NCI-H1930 (cell line): ENCODE results near the gene COL8A1.
"Not testable (repeated sequence)": the region's sequence is repeated elsewhere in the genome, so short reads cannot be mapped to it uniquely, and the experiment has no call there.

Experiments
- DNase-seq, 2 experiments: peaks; one replicate each; lab custom pipeline; 2025; lab: John Stamatoyannopoulos, UW

The COL8A1 gene

DNA sequence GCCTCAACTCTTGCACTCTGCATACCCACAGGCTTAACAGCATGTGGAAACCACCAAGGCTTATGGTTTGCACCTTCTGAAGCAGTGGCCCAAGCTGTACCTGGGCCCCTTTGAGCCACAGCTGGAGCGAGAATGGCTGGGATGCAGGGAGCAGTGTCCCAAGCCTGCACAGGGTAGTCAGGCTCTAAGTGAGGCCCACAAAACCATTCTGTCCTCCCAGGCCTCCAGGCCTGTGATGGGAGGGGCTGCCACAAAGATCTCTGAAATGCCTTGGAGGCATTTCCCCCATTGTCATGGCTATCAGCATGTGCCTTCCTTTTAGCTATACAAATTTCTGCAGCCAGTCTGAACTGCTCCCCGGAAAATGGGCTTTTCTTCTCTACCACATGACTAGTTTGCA is 166.8 kb downstream of the COL8A1 start:
- DNase-seq = no peak

DNA sequence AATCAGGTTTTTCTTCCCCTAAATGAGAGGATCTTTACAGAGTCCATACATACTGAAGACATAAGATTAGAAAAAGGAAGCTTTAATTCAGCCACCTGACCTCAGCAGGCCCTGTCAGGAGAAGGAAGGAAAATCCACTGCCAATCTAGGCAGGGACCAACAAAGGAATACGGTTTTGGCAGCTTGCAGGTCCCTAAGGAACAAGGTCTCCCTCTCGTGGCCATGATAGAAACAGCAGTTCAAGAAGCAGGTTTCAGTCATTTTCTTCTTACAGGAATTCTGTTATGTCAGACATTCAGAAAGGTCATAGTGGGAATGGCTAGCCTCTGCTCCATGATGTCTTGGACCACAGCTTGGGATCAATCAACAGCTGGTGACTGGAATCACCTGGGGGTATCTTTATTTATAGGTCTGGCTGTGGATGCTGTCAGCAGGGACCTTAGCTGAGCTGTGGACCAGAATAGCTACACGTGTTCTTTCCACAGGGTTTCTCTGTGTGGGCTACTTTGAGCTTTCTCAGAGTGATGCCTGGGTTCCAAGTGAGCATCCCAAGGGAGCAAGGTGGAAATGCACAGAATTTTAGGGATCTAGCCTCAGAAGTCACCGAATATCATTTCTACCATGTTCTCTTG is 169.9 kb downstream of the COL8A1 start:
- peak in 1 of 2 experiments; percentile 5 for DNase-seq

DNA sequence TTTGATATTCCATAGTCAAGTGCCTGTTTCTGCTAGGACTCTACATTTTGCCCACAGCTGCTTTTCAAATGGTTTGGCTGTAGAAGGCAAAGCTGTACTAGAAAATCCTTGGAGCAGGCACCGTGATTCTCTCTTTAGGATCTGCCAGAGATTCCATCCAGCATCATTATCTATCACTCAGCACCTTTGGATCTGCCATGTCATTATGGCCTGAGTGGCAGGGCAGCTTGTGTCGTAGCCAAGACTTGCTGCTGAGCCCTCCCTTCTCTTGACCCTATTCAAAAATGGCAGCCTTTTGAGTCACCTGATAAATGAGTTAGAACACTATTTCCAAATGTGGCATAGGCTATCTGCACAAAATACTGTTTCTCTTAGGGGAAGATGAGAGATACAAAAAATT is 171.2 kb downstream of the COL8A1 start:
- no peak for DNase-seq

DNA sequence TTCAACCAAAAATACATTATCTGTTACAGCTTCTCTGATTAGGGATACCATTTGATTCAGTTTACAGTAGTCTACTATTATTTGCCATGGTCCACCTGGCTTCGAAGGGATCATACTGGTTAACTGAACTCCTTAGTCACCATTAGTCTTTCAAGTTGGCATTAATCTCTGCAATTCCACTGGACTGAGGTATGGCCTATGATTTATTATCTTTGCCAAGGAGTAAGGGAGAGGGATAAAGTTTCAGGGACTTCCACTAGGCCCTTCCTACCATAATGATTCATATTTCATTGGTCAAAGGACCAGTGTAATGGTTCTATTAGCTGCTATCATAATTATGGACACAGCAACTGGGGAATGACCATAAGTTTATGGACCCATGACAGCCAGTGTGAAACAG is 172.0 kb downstream of the COL8A1 start:
- DNase-seq = no peak

DNA sequence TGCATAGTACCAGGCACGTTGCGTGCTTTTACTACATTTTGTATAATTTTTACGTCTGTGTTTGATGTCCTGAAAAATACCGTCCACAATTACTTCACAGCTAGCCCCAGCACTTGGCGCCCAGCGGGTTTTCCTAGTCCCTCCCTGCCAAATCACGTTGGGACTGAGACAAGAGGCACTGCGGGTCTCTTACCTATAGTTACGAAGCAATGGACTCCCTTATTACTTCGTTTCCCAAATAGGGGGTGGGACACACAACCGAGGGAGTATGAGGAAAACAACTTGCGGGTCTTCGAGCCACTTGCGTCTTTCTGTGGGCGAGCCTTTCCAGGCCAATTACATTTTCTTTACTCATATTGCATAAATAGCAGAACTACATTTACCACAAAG is 178.6 kb downstream of the COL8A1 start:
- peak in 1 of 2 experiments; percentile 18 for DNase-seq

DNA sequence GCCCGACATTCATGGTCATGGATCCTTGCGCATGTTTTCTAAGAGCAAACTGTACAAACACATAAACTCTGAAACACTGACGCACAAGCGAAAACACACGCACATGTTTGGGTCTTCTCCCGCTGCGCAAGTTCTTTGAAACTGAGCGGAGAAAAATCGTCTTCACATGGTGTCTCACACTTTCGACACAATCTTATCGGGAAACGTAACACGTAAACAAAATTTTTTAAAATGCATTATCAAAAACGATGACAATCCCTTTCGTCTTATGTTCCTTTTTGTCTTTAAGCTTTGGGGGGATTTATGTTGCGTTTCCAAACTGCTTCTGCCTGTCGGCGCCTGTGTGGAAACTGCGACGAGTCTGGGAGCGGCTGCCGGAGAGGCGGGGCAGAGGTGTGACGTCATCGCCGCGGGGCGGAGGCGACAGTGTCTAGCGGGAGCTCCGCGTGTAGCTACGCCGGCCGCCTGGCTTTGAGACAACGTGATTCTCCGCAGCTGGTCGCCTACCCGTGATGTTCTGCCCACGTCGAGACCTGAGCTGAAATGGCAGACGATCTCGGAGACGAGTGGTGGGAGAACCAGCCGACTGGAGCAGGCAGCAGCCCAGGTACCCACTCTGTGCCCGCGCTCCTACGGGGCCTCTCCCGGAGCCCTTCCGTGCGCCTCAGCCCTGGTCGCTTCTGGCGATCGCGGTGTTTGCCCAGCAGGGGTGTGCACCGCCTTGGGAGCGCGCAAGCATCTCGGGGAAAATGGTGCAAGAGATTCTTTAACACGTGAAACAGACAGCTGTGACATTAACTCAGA is 179.2 kb downstream of the COL8A1 start, which contains the start of gene CMSS1:
TSS of gene CMSS1 (plus strand) at position 426 of the 804 bp plus-strand sequence.
- DNase-seq = peak; percentile 69 to 84

DNA sequence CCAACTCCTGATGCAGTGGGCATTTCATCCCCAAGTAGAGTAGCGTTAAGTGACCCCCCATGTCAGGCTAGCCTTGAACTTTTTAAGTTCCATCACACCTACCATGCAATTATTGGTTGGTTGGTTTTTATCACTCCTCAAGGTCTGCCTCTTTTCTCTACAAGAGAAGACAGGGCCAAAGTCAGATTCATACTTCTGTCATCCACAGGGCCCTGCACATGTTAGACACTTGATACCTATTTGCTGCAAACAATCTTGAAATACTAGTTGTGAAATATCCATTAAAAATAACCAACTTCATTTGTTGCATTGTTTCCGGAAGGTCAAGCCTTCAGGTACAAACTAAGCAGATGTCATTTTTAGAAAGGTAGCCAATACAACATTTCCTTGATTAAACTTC is 180.4 kb downstream of the COL8A1 start:
- DNase-seq = no peak

DNA sequence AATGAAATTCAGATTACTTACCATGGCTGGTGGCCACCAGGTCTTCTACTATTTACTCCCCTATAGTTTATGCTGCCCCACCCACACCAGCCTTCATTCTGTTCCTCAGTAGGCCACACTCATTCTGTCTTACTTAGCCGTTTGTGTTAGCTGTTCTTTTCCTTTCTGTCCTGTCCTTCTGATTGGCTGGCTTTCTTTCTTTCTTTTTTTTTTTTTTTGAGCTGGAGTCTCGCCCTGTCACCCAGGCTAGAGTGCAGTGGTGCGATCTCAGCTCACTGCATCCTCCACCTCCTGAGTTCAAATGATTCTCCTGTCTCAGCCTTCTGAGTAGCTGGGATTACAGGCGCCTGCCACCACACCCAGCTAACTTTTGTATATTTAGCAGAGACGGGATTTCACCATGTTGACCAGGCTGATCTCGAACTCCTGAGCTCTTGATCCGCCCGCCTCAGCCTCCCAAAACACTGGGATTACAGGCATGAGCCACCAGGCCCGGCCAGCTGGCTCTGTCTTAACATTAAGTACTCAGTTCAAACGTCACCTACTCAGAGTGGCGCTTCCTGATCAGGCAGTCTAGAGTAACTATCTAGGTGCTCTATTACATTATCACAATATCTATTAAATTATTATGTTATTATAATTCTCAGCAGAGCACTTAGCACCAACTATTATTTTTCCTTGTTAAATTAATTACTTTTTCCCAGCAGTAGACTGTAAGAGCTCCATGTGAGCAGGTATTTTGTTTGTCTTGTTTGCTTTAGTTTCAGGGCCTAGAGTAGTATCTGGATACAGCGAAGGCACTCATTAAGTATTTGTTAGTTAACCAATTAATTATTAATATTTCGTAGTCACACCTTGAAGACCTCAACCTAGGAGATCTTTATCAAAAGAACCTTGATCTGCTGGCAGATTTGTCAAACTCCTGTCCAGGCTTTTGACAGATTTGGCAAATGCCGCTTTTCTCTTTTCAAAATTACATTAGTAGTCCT is 185.6 kb downstream of the COL8A1 start:
- DNase-seq = no peak

DNA sequence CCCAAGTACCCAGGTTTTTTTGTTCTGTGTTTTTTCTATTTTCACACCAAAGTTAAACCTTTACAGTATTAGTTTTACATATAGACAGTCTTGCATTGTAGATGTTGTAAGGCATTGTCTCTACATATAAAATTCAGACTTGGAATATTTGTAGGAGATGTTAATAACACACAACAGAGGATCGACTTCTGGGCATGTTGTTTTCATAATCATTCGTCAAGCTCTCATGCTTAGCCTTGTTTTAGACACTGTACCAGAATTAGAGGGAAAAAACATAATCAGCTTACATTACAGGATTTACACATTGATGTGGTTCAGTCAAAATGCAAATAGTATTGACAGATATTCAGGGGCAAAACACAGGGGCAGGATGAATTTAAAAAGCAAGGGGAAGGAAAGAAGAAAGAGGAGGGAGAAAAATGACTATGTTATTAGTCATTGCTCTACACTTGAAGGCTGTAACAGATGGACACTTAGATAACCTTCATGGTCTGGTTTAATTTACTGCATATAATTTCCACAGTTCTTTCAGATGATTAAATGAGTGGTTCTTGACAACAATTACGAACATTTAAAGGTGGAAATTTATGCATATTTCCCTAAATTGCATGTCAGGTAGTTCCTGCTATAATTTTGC is 186.7 kb downstream of the COL8A1 start:
- DNase-seq = no peak

DNA sequence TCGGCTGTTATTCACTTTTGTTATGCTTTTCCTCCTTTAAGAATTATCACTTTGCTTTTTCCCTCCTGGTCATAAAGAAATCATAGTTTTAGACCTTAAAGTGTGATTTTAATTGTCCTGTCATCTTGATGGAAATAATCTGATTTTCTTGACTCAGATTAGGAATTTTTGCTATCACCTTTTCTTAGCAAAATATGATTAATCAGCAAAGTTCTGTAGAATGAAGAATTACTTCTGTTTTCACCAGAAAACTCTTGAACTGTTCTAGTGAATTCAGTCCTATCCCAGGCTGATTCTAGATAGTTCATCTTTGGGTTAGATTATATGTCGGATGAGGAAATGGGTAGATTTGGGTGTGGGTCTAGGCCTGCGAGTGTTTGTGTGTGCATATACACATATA is 191.4 kb downstream of the COL8A1 start:
- no peak for DNase-seq

DNA sequence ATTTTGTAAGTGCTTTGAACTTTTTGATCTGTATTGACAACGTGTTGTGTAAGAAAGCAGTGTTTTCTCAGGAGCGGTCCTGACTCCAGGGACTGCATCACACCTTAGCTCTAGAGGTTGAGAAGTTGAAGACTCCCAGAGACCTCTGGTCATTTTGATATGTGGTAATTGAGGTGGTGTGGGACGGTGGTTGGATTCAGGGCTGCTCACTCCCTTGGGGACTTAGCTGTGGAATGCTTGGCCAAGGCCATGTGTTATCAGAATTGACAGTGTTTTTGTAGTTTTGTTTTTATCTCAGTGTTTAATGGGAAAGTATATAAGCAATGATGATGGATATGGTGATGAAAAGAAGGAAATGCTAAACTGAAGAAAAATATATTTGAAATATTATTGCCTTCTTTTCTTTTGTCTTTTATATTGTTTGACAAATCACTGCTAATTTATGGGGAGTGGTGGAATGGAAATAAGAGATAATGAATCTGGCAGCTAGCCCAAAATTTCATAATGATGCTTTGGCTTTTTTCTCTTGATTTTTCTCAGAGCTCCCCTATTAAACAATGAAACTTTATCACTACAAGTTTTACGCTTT is 195.3 kb downstream of the COL8A1 start:
- DNase-seq = no peak

DNA sequence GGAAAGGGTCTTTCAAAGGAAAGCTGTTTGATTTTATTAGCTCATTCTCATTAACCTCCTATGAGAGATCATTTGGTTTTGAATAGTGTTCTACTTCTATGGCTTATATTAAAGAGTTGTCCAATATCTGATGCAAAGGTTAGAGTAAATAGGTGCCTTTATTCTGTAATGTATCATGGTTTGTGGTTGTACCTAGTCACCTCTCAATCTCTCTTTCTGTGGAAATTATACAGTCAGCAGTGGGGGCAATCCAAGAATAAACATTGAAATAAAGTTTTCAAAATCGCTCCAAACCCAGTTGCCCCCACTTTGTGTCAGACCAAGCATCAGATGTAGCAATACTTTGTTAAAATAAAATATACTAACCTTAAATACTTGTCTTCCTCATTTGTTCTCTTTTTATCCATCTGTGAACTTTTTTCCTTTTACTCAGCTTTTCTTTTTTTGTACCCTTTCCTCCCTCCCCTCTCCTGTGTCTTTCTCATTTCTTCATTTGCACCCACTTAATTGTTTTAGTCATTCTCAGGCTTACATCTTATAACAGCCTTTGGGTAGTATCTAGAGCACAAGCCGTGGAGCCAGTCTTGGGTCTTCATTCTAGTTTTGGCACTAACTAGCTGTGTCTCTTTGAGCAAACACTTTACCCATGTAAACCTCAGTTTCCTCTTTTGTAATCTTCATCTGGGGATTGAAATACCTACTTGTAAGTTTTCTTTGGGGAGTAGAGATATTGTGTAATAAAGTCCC is 196.0 kb downstream of the COL8A1 start:
- no peak for DNase-seq

DNA sequence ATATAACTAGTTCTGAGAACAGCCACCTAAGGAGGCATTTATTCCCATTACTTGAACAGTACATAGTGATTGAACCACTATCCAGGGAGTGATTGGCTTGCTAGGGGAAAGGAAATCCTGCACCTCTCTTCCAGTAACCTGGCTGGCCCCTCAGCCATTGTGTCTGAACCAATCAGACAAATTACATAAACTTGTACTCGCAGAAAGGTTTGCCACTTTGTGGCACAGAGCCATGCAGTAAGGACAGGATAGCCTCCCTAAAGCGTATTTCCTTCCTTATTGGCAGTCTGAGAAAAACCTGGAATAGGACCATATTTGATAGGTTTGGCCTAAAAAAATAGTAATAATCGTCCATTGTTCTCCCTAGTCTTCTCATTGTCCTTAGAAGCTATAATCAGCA is 198.3 kb downstream of the COL8A1 start:
- no peak for DNase-seq

DNA sequence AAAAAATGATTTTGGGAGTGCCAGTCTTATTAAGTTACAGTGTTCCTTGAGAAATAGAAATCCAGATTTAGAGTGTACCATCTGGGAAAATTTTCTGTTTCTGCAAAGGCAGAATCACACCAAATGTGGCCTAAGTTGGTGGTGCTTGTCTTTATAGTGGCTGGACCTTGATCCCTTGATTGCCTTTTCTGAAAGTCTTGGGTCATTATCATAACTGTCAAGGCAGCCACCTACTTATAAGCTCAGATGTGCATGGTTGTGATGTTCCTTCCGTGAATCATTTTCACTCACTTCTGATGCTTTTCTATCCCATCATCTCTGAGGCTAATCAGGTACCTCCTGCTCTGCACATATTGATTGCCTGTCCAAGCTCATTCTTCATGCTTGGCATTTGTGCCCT is 199.3 kb downstream of the COL8A1 start:
- no peak for DNase-seq

DNA sequence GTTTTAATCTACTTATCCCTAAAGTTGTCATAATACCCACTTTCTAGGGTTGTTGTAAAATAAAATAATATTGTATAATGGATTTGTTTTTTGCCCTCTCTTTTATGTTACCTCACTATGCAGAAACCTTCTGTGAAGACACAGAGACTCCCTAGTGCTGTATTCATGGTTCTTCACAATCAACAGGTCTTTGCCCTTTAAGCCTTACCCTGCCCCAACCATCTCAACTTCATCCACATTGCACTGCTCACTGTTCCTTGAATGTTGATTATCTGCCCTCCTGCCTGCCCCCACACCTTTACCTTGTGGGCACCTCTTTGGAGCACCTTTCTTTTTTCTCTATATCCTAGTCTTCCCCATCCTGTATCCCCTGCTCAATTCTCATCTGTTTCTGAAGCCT is 200.4 kb downstream of the COL8A1 start:
- DNase-seq = no peak

DNA sequence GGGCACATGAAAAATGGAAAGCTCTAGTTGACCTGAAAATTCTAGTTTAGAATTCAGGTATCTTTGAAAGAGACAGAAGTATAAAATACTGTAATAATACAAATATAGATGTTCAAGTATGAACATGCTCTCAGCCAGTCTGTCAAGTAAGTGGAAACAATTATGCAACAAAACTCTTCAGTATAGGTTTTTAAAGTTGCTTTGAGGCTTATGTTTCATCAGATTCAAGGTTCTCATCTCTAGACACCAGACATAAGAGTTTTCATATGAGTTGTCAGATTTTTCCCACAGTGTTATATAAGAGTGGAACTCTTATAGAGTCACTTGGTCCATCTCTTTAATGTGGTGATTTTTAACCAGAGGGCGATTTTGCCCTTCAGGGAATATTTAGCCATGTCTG is 201.2 kb downstream of the COL8A1 start:
- no peak for DNase-seq

DNA sequence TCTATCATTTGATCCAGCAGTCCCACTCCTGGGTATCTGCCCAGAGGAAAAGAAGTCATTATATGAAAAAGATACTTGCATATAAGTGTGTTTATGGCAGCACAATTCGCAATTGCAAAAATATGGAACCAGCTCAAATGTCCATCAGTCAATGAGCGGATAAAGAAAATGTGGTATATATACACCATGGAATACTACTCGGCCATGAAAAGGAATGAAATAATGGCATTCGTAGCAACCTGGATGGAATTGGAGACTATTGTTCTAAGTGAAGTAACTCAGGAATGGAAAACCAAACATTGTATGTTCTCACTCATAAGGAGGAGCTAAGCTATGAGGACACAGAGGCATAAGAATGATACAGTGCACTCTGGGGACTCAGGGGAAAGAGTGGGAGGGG is 203.6 kb downstream of the COL8A1 start:
- DNase-seq = not testable (repeated sequence)

DNA sequence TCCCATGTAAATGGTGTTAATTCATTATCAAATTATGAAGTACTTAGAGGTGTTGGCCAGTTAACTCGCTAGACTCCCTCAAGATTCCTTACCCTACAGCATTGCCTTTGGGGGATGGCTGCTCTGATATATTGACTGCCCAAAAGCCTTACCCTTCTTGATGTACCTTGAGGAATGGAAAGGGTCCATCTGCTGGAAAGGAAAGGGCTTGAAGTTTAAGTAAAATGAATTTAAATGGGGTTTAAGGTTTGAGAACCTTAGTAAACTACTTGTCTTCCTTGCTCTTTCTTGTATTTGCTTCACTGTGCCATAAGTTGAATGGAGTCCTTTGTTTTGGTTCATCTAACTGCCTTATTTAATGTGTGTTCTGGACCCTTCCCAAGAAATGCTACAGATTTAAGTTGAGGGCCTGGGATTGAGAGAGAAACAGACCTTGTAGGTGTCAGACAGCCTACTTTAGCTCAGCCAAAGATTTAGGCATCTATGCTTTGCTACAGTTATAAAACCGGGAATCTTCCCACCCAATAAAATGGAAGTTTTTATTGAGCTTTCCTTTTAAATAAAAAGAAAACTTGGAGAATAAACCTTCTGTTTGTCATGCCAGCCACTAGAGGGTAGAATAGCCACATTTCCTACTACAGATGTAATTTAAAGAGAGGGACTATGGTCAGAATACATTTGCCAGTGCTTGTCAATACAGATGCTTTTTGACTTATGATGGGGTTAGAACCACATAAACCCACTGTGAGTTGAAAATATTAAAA is 204.6 kb downstream of the COL8A1 start:
- DNase-seq = no peak

DNA sequence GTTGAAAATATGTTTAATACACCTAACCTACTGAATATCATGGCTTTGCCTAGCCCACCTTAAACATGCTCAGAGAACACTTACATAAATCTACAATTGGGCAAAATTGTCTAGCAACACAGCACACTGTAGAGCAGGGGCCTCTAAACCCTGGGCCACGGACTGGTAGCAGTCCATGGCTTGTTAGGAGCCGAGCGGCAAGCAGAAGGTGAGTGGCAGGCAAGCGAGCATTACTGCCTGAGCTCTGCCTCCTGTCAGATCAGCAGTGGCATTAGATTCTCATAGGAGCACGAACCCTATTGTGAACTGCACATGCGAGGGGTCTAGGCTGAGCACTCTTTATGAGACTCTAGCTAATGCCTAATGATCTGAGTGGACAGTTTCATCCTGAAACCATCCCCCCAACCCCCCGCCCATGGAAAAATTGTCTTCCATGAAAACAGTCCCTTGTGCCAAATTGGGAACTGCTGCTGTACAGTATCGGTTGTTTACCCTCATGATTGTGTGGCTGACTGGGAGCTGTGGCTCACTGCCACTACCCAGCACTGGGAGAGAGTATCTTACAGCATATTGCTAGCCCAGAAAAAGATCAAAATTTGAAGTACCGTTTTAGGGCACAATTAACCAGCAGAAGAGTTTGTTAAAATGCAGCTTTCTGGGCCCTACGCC is 205.3 kb downstream of the COL8A1 start:
- DNase-seq = no peak

DNA sequence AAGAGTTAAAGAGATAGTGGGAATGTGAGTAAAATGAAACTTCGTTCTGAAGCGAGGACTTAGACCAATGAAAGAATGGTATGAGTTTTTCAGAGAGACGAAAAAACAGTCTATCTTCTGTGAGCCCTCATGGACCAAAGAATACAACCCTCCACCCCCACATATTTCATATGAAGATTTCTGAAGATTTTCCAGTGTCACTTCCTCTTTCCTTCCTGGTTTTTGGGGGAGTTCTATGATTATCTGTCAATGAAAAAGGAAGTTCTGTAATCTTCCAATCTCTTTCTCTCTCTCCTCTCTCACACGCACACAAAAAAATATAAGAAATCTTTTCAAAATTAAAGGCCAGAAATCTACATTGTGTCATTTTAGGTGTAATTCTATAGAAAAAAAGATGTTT is 206.9 kb downstream of the COL8A1 start:
- no peak for DNase-seq
